Measurements from ENCODE around the gene ZBTB46. TPM values are rescaled to one million over a fixed set of nuclear protein-coding genes. Genes with fewer than 3 reads are reported as not detected.
A peak's percentile ranks its signal among the peaks of the same experiment; 100 is the strongest.
"Not testable (repeated sequence)": the region's sequence is repeated elsewhere in the genome, so short reads cannot be mapped to it uniquely, and the experiment has no call there.

ZBTB46 gene
- total RNA-seq, 5 donors from 2014 or later (not counting 1 experiment from before 2014, with no cell fraction given), result 0.20 to 0.95 (median 0.30) TPM

GRCh38 chr20:63854766-63855362, 23.8 kb upstream of the ZBTB46 start:
- DNase-seq (no peak), ATAC-seq (replicated peaks in 1 of 4) (no peak)
- Mint-ChIP-seq H3K27me3 (peaks cover 4 to 18% of the 10 kb centered on the region in 2 donors), H3K4me3 (no peak overlapping the region), H3K36me3 (no peaks in the 10 kb centered on the region), H3K4me1 (peaks cover 25 to 30% (median 25%) of the 10 kb centered on the region in 3 donors), H3K27ac (no peak overlapping the region), H3K9me3 (no peaks in the 10 kb centered on the region)
- ChIA-PET CTCF (no interaction called here), POLR2A (no interaction called here)
- WGBS (ENCODE audit: insufficient coverage), result 53% methylated on average over 14 of the region's 26 CpGs
- Histone ChIP-seq H3K27ac (ENCODE audit: low read length) (no peak overlapping the region), H3K9me3 (no peaks in the 10 kb centered on the region), H3K4me1 (ENCODE audit: control insufficient read depth in 1 of 2, extremely low read depth in 1 of 2, insufficient read depth in 2 of 2, low read length in 2 of 2) (peaks cover 3 to 42% of the 10 kb centered on the region in 2 experiments), H3K36me3 (ENCODE audit: control insufficient read depth in 2 of 2, extremely low read depth in 1 of 2, insufficient read depth in 1 of 2, low read length in 1 of 2) (no peaks in the 10 kb centered on the region), H3K4me3 (ENCODE audit: control insufficient read depth in 1 of 2, extremely low read depth in 1 of 2, low read length in 1 of 2) (no peak overlapping the region), H3K27me3 (replicated peaks in 1 of 2; ENCODE audit: control insufficient read depth in 2 of 2, extremely low read depth in 1 of 2, insufficient read depth in 2 of 2, low read length in 1 of 2) (peaks cover 0 to 60% of the 10 kb centered on the region in 2 experiments)

DNA sequence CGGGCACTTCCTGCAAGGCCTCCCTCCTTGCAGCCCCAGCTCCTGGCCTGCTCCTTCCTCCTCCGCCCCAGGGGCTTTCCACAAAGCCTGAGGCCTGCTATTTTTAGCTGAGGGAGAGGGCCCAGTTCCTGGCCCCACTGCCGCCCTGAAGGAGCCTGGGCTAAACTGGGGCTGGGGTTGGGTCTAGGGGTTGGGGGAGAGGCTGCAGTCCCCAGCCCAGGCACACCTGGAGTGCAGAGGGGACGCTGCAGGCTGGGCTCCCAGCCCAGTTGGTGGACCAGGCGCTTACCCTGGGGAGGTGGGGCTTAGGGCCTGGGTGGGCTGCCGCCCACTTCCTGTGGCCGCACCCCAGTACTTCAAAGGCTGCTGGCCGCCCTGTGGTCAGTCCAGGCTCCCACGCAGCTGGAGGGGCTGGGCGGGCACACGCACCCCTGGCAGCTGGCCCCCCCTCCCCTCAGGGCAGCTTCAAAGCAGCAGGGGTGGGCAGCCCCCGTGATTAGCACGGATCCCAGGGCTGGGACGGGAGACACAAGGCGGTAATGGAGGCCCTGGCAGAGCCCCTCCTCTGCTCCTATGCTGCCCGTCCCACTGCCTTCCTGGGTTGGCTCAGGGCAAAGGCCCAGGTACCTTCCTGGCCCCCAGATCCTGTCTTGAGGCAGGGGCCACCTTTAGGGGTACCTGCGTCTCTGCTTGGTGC, 23.2 kb upstream of the ZBTB46 start:
- peaks cover 25 to 28% (median 25%) of the 10 kb centered on the region in 3 donors for H3K4me1 Mint-ChIP-seq
- CTCF ChIA-PET, result no interaction called here
- no peak overlapping the region for H3K27ac Mint-ChIP-seq
- DNase-seq (no peak), ATAC-seq (replicated peaks in 1 of 4) (no peak)
- Histone ChIP-seq H3K4me1 (ENCODE audit: control insufficient read depth in 1 of 2, extremely low read depth in 1 of 2, insufficient read depth in 2 of 2, low read length in 2 of 2) (peaks cover under 1 to 39% of the 10 kb centered on the region in 2 experiments), H3K27me3 (replicated peaks in 1 of 2; ENCODE audit: control insufficient read depth in 2 of 2, extremely low read depth in 1 of 2, insufficient read depth in 2 of 2, low read length in 1 of 2) (peaks cover 0 to 61% of the 10 kb centered on the region in 2 experiments), H3K36me3 (ENCODE audit: control insufficient read depth in 2 of 2, extremely low read depth in 1 of 2, insufficient read depth in 1 of 2, low read length in 1 of 2) (no peaks in the 10 kb centered on the region), H3K27ac (ENCODE audit: low read length) (no peak overlapping the region), H3K9me3 (no peaks in the 10 kb centered on the region), H3K4me3 (ENCODE audit: control insufficient read depth in 1 of 2, extremely low read depth in 1 of 2, low read length in 1 of 2) (no peak overlapping the region)
- H3K27me3 Mint-ChIP-seq, result peaks cover 4 to 20% of the 10 kb centered on the region in 2 donors
- POLR2A ChIA-PET, result no interaction called here
- H3K9me3 Mint-ChIP-seq, result no peaks in the 10 kb centered on the region
- 17% methylated on average over 15 of the region's 17 CpGs for WGBS (ENCODE audit: insufficient coverage)
- H3K36me3 Mint-ChIP-seq, result no peaks in the 10 kb centered on the region
- H3K4me3 Mint-ChIP-seq, result no peak overlapping the region

DNA sequence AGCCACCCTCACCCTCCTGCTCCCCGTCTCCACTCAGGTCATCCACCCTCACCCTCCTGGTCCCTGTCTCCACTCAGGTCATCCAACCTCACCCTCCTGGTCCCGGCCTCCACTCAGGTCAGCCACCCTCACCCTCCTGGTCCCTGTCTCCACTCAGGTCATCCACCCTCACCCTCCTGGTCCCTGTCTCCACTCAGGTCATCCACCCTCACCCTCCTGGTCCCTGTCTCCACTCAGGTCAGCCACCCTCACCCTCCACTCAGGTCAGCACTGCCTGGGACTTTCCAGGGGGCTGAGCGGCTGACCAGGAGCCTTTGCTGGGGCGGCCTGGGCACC, 22.6 kb upstream of the ZBTB46 start:
- H3K27ac Mint-ChIP-seq; H3K4me3 Mint-ChIP-seq; POLR2A ChIA-PET; H3K4me3 ChIP-seq (ENCODE audit: control insufficient read depth in 1 of 2, extremely low read depth in 1 of 2, low read length in 1 of 2); DNase-seq; CTCF ChIA-PET; H3K9me3 Mint-ChIP-seq; ATAC-seq (replicated peaks in 1 of 4); H3K36me3 Mint-ChIP-seq; H3K27ac ChIP-seq (ENCODE audit: low read length); H3K9me3 ChIP-seq; H3K36me3 ChIP-seq (ENCODE audit: control insufficient read depth in 2 of 2, extremely low read depth in 1 of 2, insufficient read depth in 1 of 2, low read length in 1 of 2): not testable (repeated sequence)
- 67% methylated on average over 4 of the region's 4 CpGs for WGBS (ENCODE audit: insufficient coverage)
- peaks cover 4 to 20% of the 10 kb centered on the region in 2 donors for H3K27me3 Mint-ChIP-seq
- peaks cover 20 to 22% (median 21%) of the 10 kb centered on the region in 3 donors for H3K4me1 Mint-ChIP-seq
- H3K4me1 ChIP-seq (ENCODE audit: control insufficient read depth in 1 of 2, extremely low read depth in 1 of 2, insufficient read depth in 2 of 2, low read length in 2 of 2), result peaks cover 0 to 34% of the 10 kb centered on the region in 2 experiments
- peaks cover 0 to 66% of the 10 kb centered on the region in 2 experiments for H3K27me3 ChIP-seq (replicated peaks in 1 of 2; ENCODE audit: control insufficient read depth in 2 of 2, extremely low read depth in 1 of 2, insufficient read depth in 2 of 2, low read length in 1 of 2)

DNA sequence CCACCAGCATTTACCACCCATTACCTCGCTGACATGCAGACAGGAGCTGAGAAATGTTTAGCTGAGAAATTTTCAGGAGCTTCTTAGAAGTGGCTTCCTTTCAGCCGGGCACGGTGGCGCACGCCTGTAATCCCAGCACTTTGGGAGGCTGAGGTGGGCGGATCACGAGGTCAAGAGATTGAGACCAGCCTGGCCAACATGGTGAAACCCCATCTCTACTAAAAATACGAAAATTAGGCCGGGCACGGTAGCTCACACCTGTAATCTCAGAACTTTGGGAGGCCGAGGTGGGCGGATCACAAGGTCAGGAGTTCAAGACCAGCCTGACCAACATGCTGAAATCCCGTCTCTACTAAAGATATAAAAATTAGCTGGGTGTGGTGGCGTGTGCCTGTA, 20.5 kb upstream of the ZBTB46 start:
- 68% methylated on average over 9 of the region's 14 CpGs for WGBS (ENCODE audit: insufficient coverage)
- H3K27me3 Mint-ChIP-seq, result peaks cover 4 to 25% of the 10 kb centered on the region in 2 donors
- Histone ChIP-seq H3K4me1 (ENCODE audit: control insufficient read depth in 1 of 2, extremely low read depth in 1 of 2, insufficient read depth in 2 of 2, low read length in 2 of 2) (peaks cover 3 to 30% of the 10 kb centered on the region in 2 experiments), H3K27me3 (replicated peaks in 1 of 2; ENCODE audit: control insufficient read depth in 2 of 2, extremely low read depth in 1 of 2, insufficient read depth in 2 of 2, low read length in 1 of 2) (peaks cover 2 to 88% of the 10 kb centered on the region in 2 experiments)
- H3K27ac Mint-ChIP-seq; H3K27ac ChIP-seq (ENCODE audit: low read length); H3K4me1 Mint-ChIP-seq; H3K4me3 Mint-ChIP-seq; H3K4me3 ChIP-seq (ENCODE audit: control insufficient read depth in 1 of 2, extremely low read depth in 1 of 2, low read length in 1 of 2); H3K36me3 Mint-ChIP-seq; H3K9me3 Mint-ChIP-seq; H3K9me3 ChIP-seq; ATAC-seq (replicated peaks in 1 of 4); POLR2A ChIA-PET; DNase-seq; H3K36me3 ChIP-seq (ENCODE audit: control insufficient read depth in 2 of 2, extremely low read depth in 1 of 2, insufficient read depth in 1 of 2, low read length in 1 of 2); CTCF ChIA-PET: not testable (repeated sequence)

DNA sequence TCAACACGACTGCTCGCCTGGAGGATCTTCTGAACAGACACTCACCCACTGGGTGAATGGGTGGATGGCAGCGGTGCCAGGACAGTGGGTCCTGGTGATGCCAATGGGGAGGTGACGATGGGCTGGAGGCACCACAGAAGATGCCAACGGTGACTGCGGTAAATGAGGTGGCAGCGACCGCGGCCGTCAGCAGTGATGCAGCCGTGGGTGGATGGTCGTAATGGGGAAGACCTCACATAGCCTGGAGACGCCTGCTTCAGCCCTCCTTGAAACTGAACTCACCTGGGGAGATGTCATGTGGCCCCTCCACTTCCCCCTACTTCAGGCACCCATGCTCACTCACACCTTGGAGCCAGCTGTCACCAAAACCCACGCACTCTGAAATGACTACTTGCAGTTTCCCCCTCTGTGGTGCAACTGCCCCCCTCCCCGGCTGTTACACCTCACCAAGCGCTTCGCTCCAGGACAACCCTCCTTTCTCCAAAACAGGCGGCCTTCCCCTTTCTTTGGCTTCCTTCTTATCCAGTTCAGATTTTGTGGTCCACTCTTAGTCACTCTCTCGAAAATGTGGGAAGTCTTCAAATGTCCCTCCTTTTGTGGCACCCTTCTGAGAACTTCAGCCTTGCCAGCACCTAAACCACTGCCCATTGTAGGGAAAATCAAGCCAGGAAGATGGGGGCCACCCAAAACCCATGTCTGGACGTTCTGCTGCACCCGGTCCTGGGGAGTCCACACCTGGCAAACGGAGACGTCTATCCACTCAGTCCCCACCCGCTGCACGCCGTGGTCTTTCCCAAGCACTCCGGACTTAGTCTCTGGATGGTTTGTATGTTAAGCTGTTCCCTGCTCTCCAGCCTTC, 19.9 kb upstream of the ZBTB46 start:
- no peak overlapping the region for H3K27ac Mint-ChIP-seq
- ChIA-PET POLR2A (no interaction called here), CTCF (no interaction called here)
- Histone ChIP-seq H3K27ac (ENCODE audit: low read length) (no peak overlapping the region), H3K27me3 (replicated peaks in 1 of 2; ENCODE audit: control insufficient read depth in 2 of 2, extremely low read depth in 1 of 2, insufficient read depth in 2 of 2, low read length in 1 of 2) (peaks cover 2 to 90% of the 10 kb centered on the region in 2 experiments), H3K9me3 (no peaks in the 10 kb centered on the region), H3K36me3 (ENCODE audit: control insufficient read depth in 2 of 2, extremely low read depth in 1 of 2, insufficient read depth in 1 of 2, low read length in 1 of 2) (no peaks in the 10 kb centered on the region), H3K4me3 (ENCODE audit: control insufficient read depth in 1 of 2, extremely low read depth in 1 of 2, low read length in 1 of 2) (no peak overlapping the region), H3K4me1 (ENCODE audit: control insufficient read depth in 1 of 2, extremely low read depth in 1 of 2, insufficient read depth in 2 of 2, low read length in 2 of 2) (peaks cover 3 to 36% of the 10 kb centered on the region in 2 experiments)
- 30% methylated on average over 12 of the region's 27 CpGs for WGBS (ENCODE audit: insufficient coverage)
- H3K9me3 Mint-ChIP-seq, result no peaks in the 10 kb centered on the region
- ATAC-seq (replicated peaks in 1 of 4), result no peak
- H3K4me3 Mint-ChIP-seq, result peak overlapping the region in 1 of 3 donors; percentile 37
- H3K4me1 Mint-ChIP-seq, result peaks cover 3 to 5% (median 4%) of the 10 kb centered on the region in 3 donors
- DNase-seq, result no peak
- H3K36me3 Mint-ChIP-seq, result no peaks in the 10 kb centered on the region
- peaks cover 8 to 28% of the 10 kb centered on the region in 2 donors for H3K27me3 Mint-ChIP-seq
